ENCODE data around the gene PEAR1.

PEAR1 gene

GRCh38 chr1:156881101-156881500 is 12.4 kb upstream of the PEAR1 start:
- no peak overlapping the region for H3K4me3 ChIP-seq (ENCODE audit: low read depth, low read length)
- DNase-seq (ENCODE audit: low read depth), result no peak
- TF ChIP-seq CTCF (IDR thresholded peaks at IDR 0.05; ENCODE audit: low read depth, low read length, missing control alignments), result no peak

- no peak overlapping the region for H3K4me3 ChIP-seq (ENCODE audit: low read depth, low read length)
- DNase-seq (ENCODE audit: low read depth), result no peak
- no peak for TF ChIP-seq CTCF (IDR thresholded peaks at IDR 0.05; ENCODE audit: low read depth, low read length, missing control alignments)
Measured at GRCh38 chr1:156881663-156882062, 11.9 kb upstream of the PEAR1 start.

GRCh38 chr1:156882543-156882942 is 11.0 kb upstream of the PEAR1 start:
- no peak for DNase-seq (ENCODE audit: low read depth)
- TF ChIP-seq CTCF (IDR thresholded peaks at IDR 0.05; ENCODE audit: low read depth, low read length, missing control alignments), result no peak
- H3K4me3 ChIP-seq (ENCODE audit: low read depth, low read length), result no peak overlapping the region

- H3K4me3 ChIP-seq (ENCODE audit: low read depth, low read length), result no peak overlapping the region
- no peak for DNase-seq (ENCODE audit: low read depth)
- no peak for TF ChIP-seq CTCF (IDR thresholded peaks at IDR 0.05; ENCODE audit: low read depth, low read length, missing control alignments)
Measured at GRCh38 chr1:156883919-156884318, 9.6 kb upstream of the PEAR1 start.

GRCh38 chr1:156884560-156885184 is 8.8 kb upstream of the PEAR1 start:
- TF ChIP-seq CTCF (IDR thresholded peaks at IDR 0.05; ENCODE audit: low read depth, low read length, missing control alignments), result no peak
- no peak overlapping the region for H3K4me3 ChIP-seq (ENCODE audit: low read depth, low read length)
- DNase-seq (ENCODE audit: low read depth), result no peak

GRCh38 chr1:156885314-156885713 is 8.2 kb upstream of the PEAR1 start:
- no peak for TF ChIP-seq CTCF (IDR thresholded peaks at IDR 0.05; ENCODE audit: low read depth, low read length, missing control alignments)
- no peak overlapping the region for H3K4me3 ChIP-seq (ENCODE audit: low read depth, low read length)
- no peak for DNase-seq (ENCODE audit: low read depth)

- no peak for TF ChIP-seq CTCF (IDR thresholded peaks at IDR 0.05; ENCODE audit: low read depth, low read length, missing control alignments)
- DNase-seq (ENCODE audit: low read depth), result no peak
- no peak overlapping the region for H3K4me3 ChIP-seq (ENCODE audit: low read depth, low read length)
Measured at GRCh38 chr1:156885880-156886355, 7.6 kb upstream of the PEAR1 start.

All from GM12864 (cell line).